ENCODE measurements around the gene EFNA5.

DNA sequence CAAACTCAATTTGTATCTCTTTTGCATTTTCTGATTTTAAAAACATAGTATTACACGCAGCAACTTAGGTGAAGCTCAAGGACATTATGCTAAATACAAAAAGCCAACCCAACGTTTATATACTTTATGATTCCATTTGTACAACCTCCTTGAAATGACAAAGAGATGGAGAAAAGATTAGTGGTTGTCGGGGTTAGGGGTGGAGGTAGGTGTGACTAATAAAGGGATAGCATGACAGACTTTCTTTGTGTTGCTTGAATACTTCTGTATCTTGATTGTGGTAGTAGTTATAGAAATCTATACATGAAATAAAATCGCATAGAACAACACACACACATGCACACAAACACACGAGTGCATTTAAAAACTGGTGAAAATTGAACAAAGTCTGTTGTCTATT is 42.5 kb upstream of the EFNA5 start:
- TF ChIP-seq, protein P1, sequence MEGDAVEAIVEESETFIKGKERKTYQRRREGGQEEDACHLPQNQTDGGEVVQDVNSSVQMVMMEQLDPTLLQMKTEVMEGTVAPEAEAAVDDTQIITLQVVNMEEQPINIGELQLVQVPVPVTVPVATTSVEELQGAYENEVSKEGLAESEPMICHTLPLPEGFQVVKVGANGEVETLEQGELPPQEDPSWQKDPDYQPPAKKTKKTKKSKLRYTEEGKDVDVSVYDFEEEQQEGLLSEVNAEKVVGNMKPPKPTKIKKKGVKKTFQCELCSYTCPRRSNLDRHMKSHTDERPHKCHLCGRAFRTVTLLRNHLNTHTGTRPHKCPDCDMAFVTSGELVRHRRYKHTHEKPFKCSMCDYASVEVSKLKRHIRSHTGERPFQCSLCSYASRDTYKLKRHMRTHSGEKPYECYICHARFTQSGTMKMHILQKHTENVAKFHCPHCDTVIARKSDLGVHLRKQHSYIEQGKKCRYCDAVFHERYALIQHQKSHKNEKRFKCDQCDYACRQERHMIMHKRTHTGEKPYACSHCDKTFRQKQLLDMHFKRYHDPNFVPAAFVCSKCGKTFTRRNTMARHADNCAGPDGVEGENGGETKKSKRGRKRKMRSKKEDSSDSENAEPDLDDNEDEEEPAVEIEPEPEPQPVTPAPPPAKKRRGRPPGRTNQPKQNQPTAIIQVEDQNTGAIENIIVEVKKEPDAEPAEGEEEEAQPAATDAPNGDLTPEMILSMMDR (conservative IDR thresholded peaks at IDR 0.05), result no peak
- no peak for TF ChIP-seq EZH2 (IDR thresholded peaks at IDR 0.05; ENCODE audit: low read depth)

Data from PC-9 (cell line).